Neural progenitor cell (in vitro differentiated cells): ENCODE measurements around the gene ZNF423. TPM values are rescaled to one million over a fixed set of nuclear protein-coding genes. Genes with fewer than 3 reads are reported as not detected.

ENCODE experiments used
- DNase-seq: peaks from one replicate; pipeline ENCODE4 v3.0.0-alpha.2; 2016; ENCODE audit warnings: low spot score
- H2AFZ ChIP-seq: fragments of 200-600 bp; sonication (generic); replicated peaks from 2 replicates; pipeline ENCODE4 v1.6.1; 2016; ENCODE audit warnings: antibody characterized with exemption
- H3F3A ChIP-seq: fragments of 200-600 bp; sonication (generic); 2 replicates; pipeline ENCODE4 v1.6.1; 2016; ENCODE audit warnings: antibody characterized with exemption, low read depth
- H3K27ac ChIP-seq: fragments of 200-600 bp; sonication (generic); 2 replicates; pipeline ENCODE4 v1.5.1; 2016; ENCODE audit warnings: mild to moderate bottlenecking
- H3K27me3 ChIP-seq: fragments of 200-600 bp; sonication (generic); 2 replicates; pipeline ENCODE4 v1.6.1; 2016; ENCODE audit warnings: mild to moderate bottlenecking, moderate library complexity
- H3K36me3 ChIP-seq: fragments of 200-600 bp; sonication (generic); 2 replicates; pipeline ENCODE4 v1.5.1; 2016
- H3K4me1 ChIP-seq: fragments of 200-600 bp; sonication (generic); 2 replicates; pipeline ENCODE4 v1.6.1; 2016; ENCODE audit warnings: mixed run types
- H3K4me2 ChIP-seq: fragments of 200-600 bp; sonication (generic); 2 replicates; pipeline ENCODE4 v1.6.1; 2016
- H3K4me3 ChIP-seq: fragments of 200-600 bp; sonication (generic); 2 replicates; pipeline ENCODE4 v1.5.1; 2016
- H3K79me2 ChIP-seq: fragments of 200-600 bp; sonication (generic); 2 replicates; pipeline ENCODE4 v1.6.1; 2016; ENCODE audit warnings: low read depth
- H3K9ac ChIP-seq: fragments of 200-600 bp; sonication (generic); 2 replicates; pipeline ENCODE4 v1.6.1; 2016
- H3K9me3 ChIP-seq: fragments of 200-600 bp; sonication (generic); 2 replicates; pipeline ENCODE4 v1.5.1; 2016; ENCODE audit warnings: low read depth
- H4K20me1 ChIP-seq: fragments of 200-600 bp; sonication (generic); 2 replicates; pipeline ENCODE4 v1.6.1; 2016; ENCODE audit warnings: low read depth
- H3K27ac Mint-ChIP-seq: 3 replicates; pipeline ENCODE4 v1.8.0; 2021; ENCODE audit warnings: mixed read lengths
- H3K27me3 Mint-ChIP-seq: 2 replicates; pipeline ENCODE4 v1.8.0; 2022; ENCODE audit warnings: low read depth, mild to moderate bottlenecking, inconsistent platforms, moderate library complexity, mixed read lengths; ENCODE audit not compliant: insufficient read depth
- H3K36me3 Mint-ChIP-seq: 3 replicates; pipeline ENCODE4 v1.8.0; 2021; ENCODE audit warnings: mixed read lengths
- H3K4me1 Mint-ChIP-seq: 3 replicates; pipeline ENCODE4 v1.8.0; 2021; ENCODE audit warnings: mixed read lengths
- H3K4me3 Mint-ChIP-seq: 3 replicates; pipeline ENCODE4 v1.8.0; 2021; ENCODE audit warnings: mild to moderate bottlenecking, moderate library complexity, mixed read lengths
- H3K9me3 Mint-ChIP-seq: 3 replicates; pipeline ENCODE4 v1.8.0; 2020; ENCODE audit warnings: mixed read lengths
- EZH2 ChIP-seq: fragments of 200-600 bp; sonication (generic); IDR thresholded peaks from 2 replicates; pipeline ENCODE4 v1.6.1; 2017; ENCODE audit warnings: antibody characterized with exemption, mild to moderate bottlenecking, moderate library complexity
- EZH2phosphoT487 ChIP-seq: fragments of 200-600 bp; sonication (generic); IDR thresholded peaks from 2 replicates; pipeline ENCODE4 v1.6.1; 2017; ENCODE audit warnings: antibody characterized with exemption
- total RNA-seq: library from RNA; depleted of rRNA; stranded (reverse); fragments of >200 nt; gene quantifications from 2 replicates; pipeline ENCODE4 v1.2.3, GENCODE V29; 2015; ENCODE audit warnings: low replicate concordance
- TF ChIP-seq, protein P1 (sequence below): fragments of 200-600 bp; sonication (generic); IDR thresholded peaks from 2 replicates; pipeline ENCODE4 v1.5.1; 2017; ENCODE audit warnings: antibody characterized with exemption, mild to moderate bottlenecking

Gene ZNF423
- total RNA-seq, 1 donor from 2014 or later, result 21.9 TPM

DNA sequence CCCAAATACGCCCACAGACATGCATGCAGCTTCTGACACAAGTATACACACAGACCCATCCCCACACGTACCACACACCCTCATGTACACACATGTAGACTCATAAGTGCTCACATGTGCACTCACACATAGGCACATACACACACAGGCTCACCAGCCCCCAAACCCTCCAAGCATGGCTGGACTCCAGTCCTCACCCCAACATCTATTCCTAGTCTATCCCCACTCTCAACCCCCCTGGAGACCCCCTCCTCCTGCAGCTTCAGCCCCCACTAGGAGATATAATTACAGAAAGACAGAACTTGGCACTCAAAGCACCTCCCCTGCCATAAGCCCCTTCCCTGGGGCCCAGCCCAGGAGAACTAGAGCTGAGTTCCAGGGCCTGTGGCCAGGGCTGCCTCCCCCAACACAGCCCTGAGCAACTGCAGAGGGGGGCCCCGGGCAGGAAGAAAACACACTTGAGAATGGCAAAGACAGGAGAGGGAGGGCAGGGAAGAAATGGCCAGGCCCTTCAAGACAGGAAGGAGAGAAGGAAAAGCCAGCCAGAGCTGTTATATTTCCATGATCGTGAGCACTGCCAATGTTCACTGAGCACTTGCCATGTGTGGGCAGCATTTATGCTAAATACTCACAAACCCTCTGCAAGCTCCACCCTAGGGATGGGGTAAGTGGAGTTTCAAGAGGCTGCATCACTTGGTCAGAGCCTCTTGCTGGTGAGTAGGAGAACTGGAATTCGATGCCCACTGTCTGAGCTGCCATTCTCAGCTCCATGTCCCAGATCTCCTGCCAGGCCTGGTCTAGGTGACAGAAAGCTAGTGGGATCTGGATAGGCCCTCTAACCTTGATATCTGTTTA, 224.5 kb downstream of the ZNF423 start:
- H3K27me3 ChIP-seq, result no peaks in the 10 kb centered on the region
- H3K9ac ChIP-seq, result no peak overlapping the region
- no peak overlapping the region for H3K4me3 ChIP-seq
- TF ChIP-seq, protein P1, sequence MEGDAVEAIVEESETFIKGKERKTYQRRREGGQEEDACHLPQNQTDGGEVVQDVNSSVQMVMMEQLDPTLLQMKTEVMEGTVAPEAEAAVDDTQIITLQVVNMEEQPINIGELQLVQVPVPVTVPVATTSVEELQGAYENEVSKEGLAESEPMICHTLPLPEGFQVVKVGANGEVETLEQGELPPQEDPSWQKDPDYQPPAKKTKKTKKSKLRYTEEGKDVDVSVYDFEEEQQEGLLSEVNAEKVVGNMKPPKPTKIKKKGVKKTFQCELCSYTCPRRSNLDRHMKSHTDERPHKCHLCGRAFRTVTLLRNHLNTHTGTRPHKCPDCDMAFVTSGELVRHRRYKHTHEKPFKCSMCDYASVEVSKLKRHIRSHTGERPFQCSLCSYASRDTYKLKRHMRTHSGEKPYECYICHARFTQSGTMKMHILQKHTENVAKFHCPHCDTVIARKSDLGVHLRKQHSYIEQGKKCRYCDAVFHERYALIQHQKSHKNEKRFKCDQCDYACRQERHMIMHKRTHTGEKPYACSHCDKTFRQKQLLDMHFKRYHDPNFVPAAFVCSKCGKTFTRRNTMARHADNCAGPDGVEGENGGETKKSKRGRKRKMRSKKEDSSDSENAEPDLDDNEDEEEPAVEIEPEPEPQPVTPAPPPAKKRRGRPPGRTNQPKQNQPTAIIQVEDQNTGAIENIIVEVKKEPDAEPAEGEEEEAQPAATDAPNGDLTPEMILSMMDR, result no peak
- TF ChIP-seq EZH2 (no peak), EZH2phosphoT487 (no peak)
- peaks cover 22% of the 10 kb centered on the region for H3K36me3 Mint-ChIP-seq
- peaks cover 9% of the 10 kb centered on the region for H3K9me3 Mint-ChIP-seq
- peaks cover 47% of the 10 kb centered on the region for H4K20me1 ChIP-seq
- no peak for DNase-seq
- H3K27me3 Mint-ChIP-seq, result peaks cover 2% of the 10 kb centered on the region
- peaks cover 16% of the 10 kb centered on the region for H3K79me2 ChIP-seq
- no peaks in the 10 kb centered on the region for H3K36me3 ChIP-seq
- H3K27ac Mint-ChIP-seq, result peak overlapping the region; percentile 63
- H3K9me3 ChIP-seq, result no peaks in the 10 kb centered on the region
- H2AFZ ChIP-seq, result no peak overlapping the region
- no peak overlapping the region for H3K4me3 Mint-ChIP-seq
- H3K4me2 ChIP-seq, result no peak overlapping the region
- H3K27ac ChIP-seq, result no peak overlapping the region
- peaks cover 34% of the 10 kb centered on the region for H3K4me1 Mint-ChIP-seq
- H3K4me1 ChIP-seq, result no peaks in the 10 kb centered on the region
- no peaks in the 10 kb centered on the region for H3F3A ChIP-seq

DNA sequence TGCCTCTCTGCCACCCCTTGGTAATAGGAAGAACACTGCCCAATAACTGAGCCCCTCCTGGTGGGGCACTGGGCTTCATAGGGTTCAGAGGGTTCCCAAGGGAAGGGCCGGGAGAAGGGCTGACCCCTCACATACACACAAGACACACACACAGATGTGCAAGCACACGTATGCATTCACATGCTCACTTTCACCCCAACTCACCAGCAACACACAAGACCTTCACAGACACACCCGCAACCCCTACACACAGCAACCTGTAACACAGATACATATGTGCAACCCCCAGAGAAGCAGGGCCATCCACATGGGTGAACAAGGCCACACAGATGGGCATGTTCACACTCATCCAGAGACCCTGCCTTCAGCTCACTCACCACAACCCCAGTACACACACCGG, 225.1 kb downstream of the ZNF423 start:
- H3K36me3 Mint-ChIP-seq, result peaks cover 22% of the 10 kb centered on the region
- no peak overlapping the region for H3K4me2 ChIP-seq
- H3K4me1 ChIP-seq, result no peaks in the 10 kb centered on the region
- H3F3A ChIP-seq, result no peaks in the 10 kb centered on the region
- H3K9ac ChIP-seq, result no peak overlapping the region
- H3K9me3 Mint-ChIP-seq, result peaks cover 9% of the 10 kb centered on the region
- no peaks in the 10 kb centered on the region for H3K27me3 ChIP-seq
- TF ChIP-seq EZH2phosphoT487, result no peak
- no peak for TF ChIP-seq EZH2
- TF ChIP-seq, protein P1, result no peak
- H3K4me3 ChIP-seq, result no peak overlapping the region
- no peaks in the 10 kb centered on the region for H3K36me3 ChIP-seq
- H3K27ac ChIP-seq, result no peak overlapping the region
- no peaks in the 10 kb centered on the region for H3K9me3 ChIP-seq
- peaks cover 16% of the 10 kb centered on the region for H3K79me2 ChIP-seq
- no peak for DNase-seq
- H3K27ac Mint-ChIP-seq, result peak overlapping the region; percentile 6
- H2AFZ ChIP-seq, result no peak overlapping the region
- no peak overlapping the region for H3K4me3 Mint-ChIP-seq
- peaks cover 42% of the 10 kb centered on the region for H4K20me1 ChIP-seq
- H3K27me3 Mint-ChIP-seq, result peaks cover 2% of the 10 kb centered on the region
- peaks cover 34% of the 10 kb centered on the region for H3K4me1 Mint-ChIP-seq

DNA sequence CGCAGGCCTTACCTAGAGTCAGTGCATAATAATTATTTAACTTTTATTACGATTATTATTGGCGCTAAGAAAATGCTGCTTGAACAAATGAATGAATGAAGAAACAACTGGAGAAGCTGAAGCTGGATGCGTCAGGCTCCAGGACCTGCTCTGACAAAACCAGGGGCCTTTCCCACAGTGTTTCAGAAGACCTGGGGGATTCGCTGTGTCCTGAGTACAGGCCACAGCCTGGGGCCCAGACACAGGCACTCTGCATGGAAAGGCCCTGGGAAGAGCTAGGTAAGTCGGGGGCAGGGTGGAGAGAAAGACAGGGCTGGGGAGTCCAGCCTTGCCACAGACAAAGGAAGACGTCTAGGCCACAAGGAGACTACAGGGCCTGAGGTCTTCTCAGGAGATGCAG, 226.1 kb downstream of the ZNF423 start:
- no peak overlapping the region for H2AFZ ChIP-seq

More for the DNA sequence above, 226.1 kb downstream of the ZNF423 start:
- Mint-ChIP-seq H3K27me3 (peaks cover 2% of the 10 kb centered on the region), H3K36me3 (peaks cover 18% of the 10 kb centered on the region), H3K27ac (no peak overlapping the region), H3K4me1 (peaks cover 30% of the 10 kb centered on the region), H3K9me3 (peaks cover 9% of the 10 kb centered on the region), H3K4me3 (no peak overlapping the region)
- no peaks in the 10 kb centered on the region for H3K9me3 ChIP-seq
- H3K4me1 ChIP-seq, result no peaks in the 10 kb centered on the region
- no peak for DNase-seq
- no peak overlapping the region for H3K4me2 ChIP-seq
- H3K79me2 ChIP-seq, result peaks cover 10% of the 10 kb centered on the region
- no peak overlapping the region for H3K27ac ChIP-seq
- no peaks in the 10 kb centered on the region for H3K27me3 ChIP-seq
- H3K9ac ChIP-seq, result no peak overlapping the region
- H3K36me3 ChIP-seq, result no peaks in the 10 kb centered on the region
- H3F3A ChIP-seq, result no peaks in the 10 kb centered on the region
- H4K20me1 ChIP-seq, result peaks cover 33% of the 10 kb centered on the region
- H3K4me3 ChIP-seq, result no peak overlapping the region
- no peak for TF ChIP-seq EZH2phosphoT487
- TF ChIP-seq, protein P1, result no peak
- TF ChIP-seq EZH2, result no peak
